GM10248 (cell line): ENCODE results near the gene CDK5.

Source experiments
- CTCF ChIA-PET: fragments of 300-600 bp; sonication (Branson Sonifier 250); formaldehyde crosslinking; extraction: SDS; loops from one replicate; lab custom pipeline; 2021; ENCODE audit warnings: antibody characterized with exemption; lab: Yijun Ruan, JAX
- POLR2A ChIA-PET: fragments of 350-650 bp; sonication (Branson Sonifier 250); formaldehyde crosslinking; extraction: SDS; loops from one replicate; lab custom pipeline; 2020; ENCODE audit warnings: antibody characterized with exemption; lab: Yijun Ruan, JAX
- DNase-seq: peaks from one replicate; pipeline ENCODE4 v3.0.0; 2012; ENCODE audit errors: extremely low spot score
- CTCF ChIP-seq: IDR thresholded peaks from 2 replicates; pipeline ENCODE4 v1.5.1; 2012; ENCODE audit warnings: mild to moderate bottlenecking, low read depth; ENCODE audit errors: extremely low read depth, missing control alignments, control extremely low read depth

CDK5 gene

GRCh38 chr7:151099486-151100211 is 42.0 kb upstream of the CDK5 start:
- CTCF ChIA-PET: interaction anchor here (1.0 kb wide), 1 partner anchor 21 kb away, joined by 3 read pairs; no protein-coding TSS in a partner anchor
- no peak for DNase-seq
- POLR2A ChIA-PET: no interaction called here
- no peak for TF ChIP-seq CTCF

GRCh38 chr7:151095828-151096475 is 38.3 kb upstream of the CDK5 start:
- TF ChIP-seq CTCF: no peak
- POLR2A ChIA-PET: no interaction called here
- CTCF ChIA-PET: interaction anchor here (1.7 to 12.8 kb wide), 2 partner anchors 12 to 28 kb away, joined by 10 to 149 read pairs; no protein-coding TSS in a partner anchor
- no peak for DNase-seq

- ChIA-PET CTCF (interaction anchor here (1.1 to 12.8 kb wide), 4 partner anchors 9 to 77 kb away, joined by 3 to 149 read pairs (median 7); no protein-coding TSS in a partner anchor), POLR2A (no interaction called here)
- TF ChIP-seq CTCF: no peak
- DNase-seq: no peak
Measured at GRCh38 chr7:151095123-151095797, 37.6 kb upstream of the CDK5 start.

GRCh38 chr7:151094675-151095074 is 37.0 kb upstream of the CDK5 start:
- TF ChIP-seq CTCF: no peak
- POLR2A ChIA-PET: no interaction called here
- DNase-seq: no peak
- CTCF ChIA-PET: interaction anchor here (1.1 to 12.8 kb wide), 4 partner anchors 9 to 76 kb away, joined by 3 to 149 read pairs (median 7); no protein-coding TSS in a partner anchor

- POLR2A ChIA-PET: no interaction called here
- CTCF ChIA-PET: interaction anchor here (1.6 to 12.8 kb wide), 3 partner anchors 8 to 151 kb away, joined by 3 to 149 read pairs (median 4); no protein-coding TSS in a partner anchor
- no peak for DNase-seq
- no peak for TF ChIP-seq CTCF
Measured at GRCh38 chr7:151093748-151094147, 36.1 kb upstream of the CDK5 start.

GRCh38 chr7:151091988-151092387 is 34.3 kb upstream of the CDK5 start:
- no peak for DNase-seq
- POLR2A ChIA-PET: no interaction called here
- no peak for TF ChIP-seq CTCF
- CTCF ChIA-PET: interaction anchor here (12.8 kb wide), 1 partner anchor 16 kb away, joined by 149 read pairs; no protein-coding TSS in a partner anchor
